Osteocyte (in vitro differentiated cells): ENCODE measurements around the gene GRPEL2. TPM values are rescaled to one million over a fixed set of nuclear protein-coding genes. Genes with fewer than 3 reads are reported as not detected.

Source experiments
- DNase-seq: peaks from one replicate; pipeline ENCODE4 v3.0.0; 2021; ENCODE audit warnings: mixed read lengths; ENCODE audit not compliant: unreplicated experiment; ENCODE audit errors: extremely low spot score
- H3K27ac Mint-ChIP-seq: one replicate; pipeline ENCODE4 v1.8.0; 2021; ENCODE audit warnings: mild to moderate bottlenecking, mixed read lengths; ENCODE audit not compliant: unreplicated experiment
- H3K27me3 Mint-ChIP-seq: one replicate; pipeline ENCODE4 v1.8.0; 2021; ENCODE audit warnings: mixed read lengths; ENCODE audit not compliant: unreplicated experiment
- H3K36me3 Mint-ChIP-seq: one replicate; pipeline ENCODE4 v1.8.0; 2021; ENCODE audit warnings: mixed read lengths; ENCODE audit not compliant: unreplicated experiment
- H3K4me1 Mint-ChIP-seq: one replicate; pipeline ENCODE4 v1.8.0; 2021; ENCODE audit warnings: mixed read lengths; ENCODE audit not compliant: unreplicated experiment
- H3K4me3 Mint-ChIP-seq: one replicate; pipeline ENCODE4 v1.8.0; 2021; ENCODE audit warnings: mild to moderate bottlenecking, moderate library complexity, mixed read lengths; ENCODE audit not compliant: unreplicated experiment
- H3K9me3 Mint-ChIP-seq: one replicate; pipeline ENCODE4 v1.8.0; 2021; ENCODE audit warnings: mixed read lengths; ENCODE audit not compliant: unreplicated experiment
- CTCF ChIP-seq: fragments of 200-600 bp; sonication (generic); IDR thresholded peaks from 2 replicates; pipeline ENCODE4 v1.5.0; 2021; ENCODE audit warnings: antibody characterized with exemption, mild to moderate bottlenecking, moderate library complexity
- total RNA-seq: library from RNA; stranded (reverse); gene quantifications from 2 replicates; pipeline ENCODE4 v1.2.1, GENCODE V29; 2021

Gene GRPEL2
- total RNA-seq, 1 donor from 2014 or later: 25.2 TPM

GRCh38 chr5:149399775-149400174, 54.5 kb downstream of the GRPEL2 start:
- no peak for DNase-seq
- no peak for TF ChIP-seq CTCF
- Mint-ChIP-seq H3K36me3 (no peaks in the 10 kb centered on the region), H3K27ac (peak overlapping the region; percentile 79), H3K27me3 (no peaks in the 10 kb centered on the region), H3K9me3 (no peaks in the 10 kb centered on the region), H3K4me1 (peaks cover 47% of the 10 kb centered on the region), H3K4me3 (no peak overlapping the region)

- Mint-ChIP-seq H3K27me3 (no peaks in the 10 kb centered on the region), H3K9me3 (no peaks in the 10 kb centered on the region), H3K4me1 (peaks cover 52% of the 10 kb centered on the region), H3K36me3 (no peaks in the 10 kb centered on the region), H3K27ac (peak overlapping the region; percentile 79), H3K4me3 (no peak overlapping the region)
- TF ChIP-seq CTCF: no peak
- DNase-seq: no peak
These were observed 55.0 kb downstream of the GRPEL2 start for GRCh38 chr5:149400304-149400703.

- no peaks in the 10 kb centered on the region for H3K27me3 Mint-ChIP-seq
- H3K9me3 Mint-ChIP-seq: no peaks in the 10 kb centered on the region
- no peak for TF ChIP-seq CTCF
- H3K4me1 Mint-ChIP-seq: peaks cover 59% of the 10 kb centered on the region
- DNase-seq: no peak
- H3K4me3 Mint-ChIP-seq: no peak overlapping the region
- H3K27ac Mint-ChIP-seq: peak overlapping the region; percentile 79
- H3K36me3 Mint-ChIP-seq: no peaks in the 10 kb centered on the region
These were observed 55.8 kb downstream of the GRPEL2 start for GRCh38 chr5:149401051-149401450.

GRCh38 chr5:149402291-149402690, 57.0 kb downstream of the GRPEL2 start:
- no peak for TF ChIP-seq CTCF
- DNase-seq: no peak
- H3K9me3 Mint-ChIP-seq: no peaks in the 10 kb centered on the region
- H3K27ac Mint-ChIP-seq: peak overlapping the region; percentile 19
- H3K4me1 Mint-ChIP-seq: peaks cover 62% of the 10 kb centered on the region
- H3K27me3 Mint-ChIP-seq: no peaks in the 10 kb centered on the region
- H3K4me3 Mint-ChIP-seq: no peak overlapping the region
- no peaks in the 10 kb centered on the region for H3K36me3 Mint-ChIP-seq

Other genes starting within 250 kb of the GRPEL2 start
- 0.64 and 0.99 TPM in 2 replicates for gene ABLIM3, start 204.0 kb upstream of the GRPEL2 start, total RNA-seq
- gene AFAP1L1, start 73.6 kb upstream of the GRPEL2 start, total RNA-seq: 2.2 and 2.3 TPM in 2 replicates
- 7.7 TPM in 2 replicates for gene PCYOX1L, start 12.5 kb downstream of the GRPEL2 start, total RNA-seq
- not detected in 2 replicates for gene IL17B, start 33.8 kb downstream of the GRPEL2 start, total RNA-seq
- gene CSNK1A1, start 205.9 kb downstream of the GRPEL2 start, total RNA-seq: 278 and 282 TPM in 2 replicates
- 8.9 and 10.5 TPM in 2 replicates for gene ARHGEF37, start 236.0 kb downstream of the GRPEL2 start, total RNA-seq